ENCODE data around the gene GRB2.

DNA sequence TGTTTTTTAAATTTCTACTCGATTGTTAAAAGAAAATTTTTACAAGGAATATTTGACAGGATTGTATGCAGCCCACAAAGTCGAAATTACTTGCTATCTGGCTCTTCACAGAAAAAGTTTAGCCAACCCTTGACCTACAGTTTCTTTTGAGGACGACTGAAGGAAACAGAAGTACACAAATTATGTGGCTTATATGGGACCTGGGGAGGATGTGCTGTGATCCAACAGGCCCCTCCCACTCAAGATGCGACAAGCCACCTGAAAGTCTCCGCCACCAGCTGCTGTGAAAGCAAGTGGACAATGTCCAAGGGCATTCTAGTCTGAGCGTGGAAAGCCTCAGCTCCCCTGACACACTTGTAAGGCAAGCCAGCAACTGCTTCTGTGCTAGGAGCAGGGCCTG lies 73.8 kb downstream of the GRB2 start:
- TF ChIP-seq, protein P1, sequence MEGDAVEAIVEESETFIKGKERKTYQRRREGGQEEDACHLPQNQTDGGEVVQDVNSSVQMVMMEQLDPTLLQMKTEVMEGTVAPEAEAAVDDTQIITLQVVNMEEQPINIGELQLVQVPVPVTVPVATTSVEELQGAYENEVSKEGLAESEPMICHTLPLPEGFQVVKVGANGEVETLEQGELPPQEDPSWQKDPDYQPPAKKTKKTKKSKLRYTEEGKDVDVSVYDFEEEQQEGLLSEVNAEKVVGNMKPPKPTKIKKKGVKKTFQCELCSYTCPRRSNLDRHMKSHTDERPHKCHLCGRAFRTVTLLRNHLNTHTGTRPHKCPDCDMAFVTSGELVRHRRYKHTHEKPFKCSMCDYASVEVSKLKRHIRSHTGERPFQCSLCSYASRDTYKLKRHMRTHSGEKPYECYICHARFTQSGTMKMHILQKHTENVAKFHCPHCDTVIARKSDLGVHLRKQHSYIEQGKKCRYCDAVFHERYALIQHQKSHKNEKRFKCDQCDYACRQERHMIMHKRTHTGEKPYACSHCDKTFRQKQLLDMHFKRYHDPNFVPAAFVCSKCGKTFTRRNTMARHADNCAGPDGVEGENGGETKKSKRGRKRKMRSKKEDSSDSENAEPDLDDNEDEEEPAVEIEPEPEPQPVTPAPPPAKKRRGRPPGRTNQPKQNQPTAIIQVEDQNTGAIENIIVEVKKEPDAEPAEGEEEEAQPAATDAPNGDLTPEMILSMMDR (IDR thresholded peaks at IDR 0.05) = no peak
- TF ChIP-seq, protein P2, sequence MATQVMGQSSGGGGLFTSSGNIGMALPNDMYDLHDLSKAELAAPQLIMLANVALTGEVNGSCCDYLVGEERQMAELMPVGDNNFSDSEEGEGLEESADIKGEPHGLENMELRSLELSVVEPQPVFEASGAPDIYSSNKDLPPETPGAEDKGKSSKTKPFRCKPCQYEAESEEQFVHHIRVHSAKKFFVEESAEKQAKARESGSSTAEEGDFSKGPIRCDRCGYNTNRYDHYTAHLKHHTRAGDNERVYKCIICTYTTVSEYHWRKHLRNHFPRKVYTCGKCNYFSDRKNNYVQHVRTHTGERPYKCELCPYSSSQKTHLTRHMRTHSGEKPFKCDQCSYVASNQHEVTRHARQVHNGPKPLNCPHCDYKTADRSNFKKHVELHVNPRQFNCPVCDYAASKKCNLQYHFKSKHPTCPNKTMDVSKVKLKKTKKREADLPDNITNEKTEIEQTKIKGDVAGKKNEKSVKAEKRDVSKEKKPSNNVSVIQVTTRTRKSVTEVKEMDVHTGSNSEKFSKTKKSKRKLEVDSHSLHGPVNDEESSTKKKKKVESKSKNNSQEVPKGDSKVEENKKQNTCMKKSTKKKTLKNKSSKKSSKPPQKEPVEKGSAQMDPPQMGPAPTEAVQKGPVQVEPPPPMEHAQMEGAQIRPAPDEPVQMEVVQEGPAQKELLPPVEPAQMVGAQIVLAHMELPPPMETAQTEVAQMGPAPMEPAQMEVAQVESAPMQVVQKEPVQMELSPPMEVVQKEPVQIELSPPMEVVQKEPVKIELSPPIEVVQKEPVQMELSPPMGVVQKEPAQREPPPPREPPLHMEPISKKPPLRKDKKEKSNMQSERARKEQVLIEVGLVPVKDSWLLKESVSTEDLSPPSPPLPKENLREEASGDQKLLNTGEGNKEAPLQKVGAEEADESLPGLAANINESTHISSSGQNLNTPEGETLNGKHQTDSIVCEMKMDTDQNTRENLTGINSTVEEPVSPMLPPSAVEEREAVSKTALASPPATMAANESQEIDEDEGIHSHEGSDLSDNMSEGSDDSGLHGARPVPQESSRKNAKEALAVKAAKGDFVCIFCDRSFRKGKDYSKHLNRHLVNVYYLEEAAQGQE (IDR thresholded peaks at IDR 0.05; ENCODE audit: insufficient read depth in 1 of 2, low read depth in 2 of 2, low read length in 1 of 2) = no peak

All from Panc1 (cell line).